ENCODE results near the gene HIF1A.
"Not testable (repeated sequence)": the region's sequence is repeated elsewhere in the genome, so short reads cannot be mapped to it uniquely, and the experiment has no call there.

The HIF1A gene

DNA sequence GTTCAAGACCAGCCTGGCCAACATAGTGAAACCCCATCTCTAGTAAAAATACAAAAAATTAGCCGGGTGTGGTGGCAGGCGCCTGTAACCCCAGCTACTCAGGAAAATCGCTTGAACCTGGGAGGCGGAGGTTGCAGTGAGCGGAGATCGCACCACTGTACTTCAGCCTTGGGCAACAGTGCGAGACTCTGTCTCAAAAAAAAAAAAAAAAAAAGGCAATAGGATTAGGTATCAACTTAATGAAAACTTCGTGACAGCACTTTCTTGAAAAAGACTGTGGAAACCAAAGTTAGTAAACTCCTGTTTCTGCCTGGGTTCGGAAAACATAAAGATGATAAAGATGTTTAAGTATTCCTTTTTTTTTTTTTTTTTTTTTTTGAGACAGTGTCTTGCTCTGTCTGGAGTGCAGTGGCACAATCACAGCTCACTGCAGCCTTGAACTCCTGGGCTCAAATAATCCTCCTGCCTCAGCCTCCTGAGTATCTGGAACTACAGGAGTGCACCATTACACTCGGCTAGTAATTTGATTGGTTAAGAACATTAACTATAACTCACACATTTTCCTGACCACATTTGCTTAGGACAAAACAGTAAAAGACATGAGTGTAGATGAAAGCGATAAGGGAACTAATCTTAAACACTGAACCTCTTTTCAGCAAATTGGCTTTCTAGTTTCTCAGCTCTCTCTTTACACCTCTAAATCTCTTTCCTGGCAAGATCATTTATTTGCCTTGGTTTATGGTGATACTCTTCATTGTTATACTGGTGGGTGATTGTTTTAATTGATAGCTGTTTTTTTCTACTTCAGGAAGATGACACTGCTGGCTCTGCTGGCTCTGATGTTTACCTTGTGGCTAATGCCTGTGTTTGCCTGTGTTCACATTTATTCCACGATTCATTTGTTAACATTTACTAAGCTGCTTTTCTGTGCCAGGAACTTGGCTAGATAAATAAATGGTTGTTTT, 15.8 kb downstream of the HIF1A start:
- peak; percentile 74 for DNase-seq

DNA sequence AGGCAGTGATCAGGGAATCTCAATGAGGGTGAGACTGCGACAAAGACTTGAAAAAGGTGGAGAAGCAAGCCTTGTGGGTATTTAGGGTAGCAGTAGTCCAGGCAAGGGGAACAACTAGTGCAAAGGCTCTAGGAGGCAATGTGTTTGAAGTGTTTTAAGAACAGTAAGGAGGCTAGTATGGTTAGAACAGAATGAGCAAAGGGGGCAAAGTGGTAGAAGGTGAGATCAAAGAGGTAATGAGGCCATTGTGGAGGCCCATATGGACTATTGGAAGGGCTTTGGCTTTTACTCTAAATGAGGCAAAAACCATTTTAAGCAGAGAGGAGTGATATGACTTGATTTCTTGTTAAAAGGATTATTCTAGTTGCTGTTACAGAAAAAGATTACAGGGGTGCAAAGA, 16.8 kb downstream of the HIF1A start:
- peak; percentile 26 for DNase-seq

DNA sequence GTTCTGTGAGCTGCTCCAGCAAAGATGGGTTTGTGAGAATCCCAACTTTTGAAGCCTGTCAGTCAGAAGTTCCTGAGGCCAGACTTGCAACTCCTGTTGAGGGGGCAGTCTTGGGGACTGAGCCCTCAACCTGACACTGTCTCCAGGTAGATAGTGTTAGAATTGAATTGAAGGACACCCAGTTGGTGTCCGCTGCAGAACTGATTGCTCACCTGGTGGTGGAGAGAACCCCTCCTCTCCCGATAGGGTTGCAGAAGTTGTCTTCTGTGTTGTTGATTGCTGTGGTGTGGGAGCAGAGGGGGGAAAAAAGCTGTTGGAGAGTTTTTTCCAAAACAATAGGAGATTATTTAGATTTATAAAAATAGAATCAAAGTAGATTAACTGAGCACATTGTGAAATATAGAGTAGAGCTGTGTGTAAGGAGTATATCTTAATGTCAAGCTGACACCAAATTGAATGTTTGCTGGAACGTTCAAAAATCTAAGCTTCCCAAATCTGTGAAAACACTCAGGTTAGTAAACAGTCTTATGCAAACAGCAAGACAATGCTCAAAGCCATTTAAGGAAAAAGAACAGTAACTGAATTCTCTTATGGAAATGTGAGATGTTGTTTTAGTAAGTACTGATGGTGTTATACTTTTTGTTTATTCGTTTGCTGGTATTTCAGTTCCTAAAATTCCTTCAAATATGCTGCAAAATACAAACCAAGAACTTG, 18.6 kb downstream of the HIF1A start:
- no peak for DNase-seq

DNA sequence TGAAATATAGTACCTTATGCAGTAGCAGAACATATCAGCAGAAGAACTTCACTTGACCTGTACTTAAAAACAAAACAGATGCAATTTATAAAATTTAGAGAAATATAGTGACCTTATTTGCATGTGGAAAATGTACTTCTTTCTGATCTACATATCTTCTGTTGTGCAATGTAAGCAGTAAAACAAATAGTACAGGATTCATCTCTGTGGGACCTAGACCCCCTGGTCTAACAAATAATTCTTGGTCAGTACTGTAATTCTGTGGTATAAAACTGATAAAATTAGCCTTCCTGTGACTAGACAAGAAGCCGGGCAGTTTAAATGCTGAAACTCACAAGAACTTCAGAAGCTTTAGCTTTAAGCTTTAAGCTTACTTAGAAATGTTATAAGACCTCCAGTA, 21.6 kb downstream of the HIF1A start:
- no peak for DNase-seq

DNA sequence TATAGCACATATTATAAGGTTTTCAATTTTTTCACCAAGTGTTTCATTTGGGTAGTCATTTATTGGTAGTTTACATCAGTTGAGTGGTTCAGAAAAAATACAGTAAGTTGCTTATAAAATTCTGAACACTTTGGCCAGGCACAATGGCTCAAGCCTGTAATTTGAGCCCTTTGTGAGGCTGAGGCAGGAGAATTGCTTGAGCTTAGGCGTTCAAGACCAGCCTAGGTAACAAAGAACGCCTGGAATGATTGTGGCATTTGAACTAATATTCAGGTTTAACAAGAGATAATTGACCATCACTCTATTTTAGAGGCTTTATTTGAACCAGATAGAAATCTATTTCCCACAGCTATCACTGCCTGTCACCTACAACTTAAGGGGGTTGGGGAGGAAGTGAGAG, 22.7 kb downstream of the HIF1A start:
- peak; percentile 14 for DNase-seq

DNA sequence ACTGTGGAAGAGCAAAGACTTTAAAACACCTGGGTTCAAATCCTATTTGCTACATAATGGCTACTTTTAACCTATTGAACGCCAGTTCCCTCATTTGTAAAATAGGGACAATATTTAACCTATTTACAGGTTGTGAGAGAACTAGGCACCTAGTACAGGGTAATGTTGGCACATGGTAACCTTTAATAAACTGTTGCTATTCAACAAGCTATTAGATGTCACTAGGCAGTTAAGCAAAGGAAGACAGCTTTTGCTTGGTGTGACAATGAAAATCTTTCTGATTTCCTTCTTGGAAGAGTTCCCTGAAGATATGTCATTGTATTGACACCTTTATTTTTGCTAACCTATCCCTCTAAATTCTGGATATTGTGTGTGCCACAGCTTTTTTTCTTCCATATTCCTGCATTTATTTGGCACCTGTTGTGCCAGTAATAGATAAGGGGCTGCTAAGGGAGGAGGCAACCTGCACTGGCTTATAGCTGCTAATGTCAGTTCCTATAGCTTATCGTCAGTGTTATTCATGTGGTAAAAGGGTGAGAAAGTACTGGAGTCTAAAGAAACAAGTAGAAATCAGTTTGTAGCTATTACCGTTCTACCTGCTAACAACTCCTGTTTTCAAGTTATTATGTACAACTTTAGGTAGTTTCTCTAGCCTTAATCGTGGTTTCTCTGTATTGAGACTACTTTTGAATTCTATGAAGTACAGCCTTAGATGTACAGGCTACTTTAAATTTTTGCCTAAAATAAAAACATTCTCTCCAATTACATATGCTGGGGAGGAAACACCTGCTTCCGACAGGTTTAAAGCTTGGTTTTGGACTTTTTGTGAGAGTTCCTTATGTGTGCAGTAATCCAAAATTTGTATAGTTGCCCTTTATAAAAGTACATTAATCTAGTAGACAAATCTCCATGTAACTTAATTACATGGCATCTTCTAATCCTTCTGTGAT, 24.3 kb downstream of the HIF1A start:
- no peak for DNase-seq

DNA sequence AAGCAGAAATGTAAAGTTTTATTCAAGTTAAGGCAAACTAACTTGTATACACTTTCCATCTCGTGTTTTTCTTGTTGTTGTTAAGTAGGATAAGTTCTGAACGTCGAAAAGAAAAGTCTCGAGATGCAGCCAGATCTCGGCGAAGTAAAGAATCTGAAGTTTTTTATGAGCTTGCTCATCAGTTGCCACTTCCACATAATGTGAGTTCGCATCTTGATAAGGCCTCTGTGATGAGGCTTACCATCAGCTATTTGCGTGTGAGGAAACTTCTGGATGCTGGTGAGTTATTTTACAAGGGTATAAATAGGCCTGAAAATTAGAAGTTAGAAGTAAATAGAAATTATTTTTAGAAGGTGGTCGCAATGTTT, 25.0 kb downstream of the HIF1A start:
- no peak for DNase-seq

DNA sequence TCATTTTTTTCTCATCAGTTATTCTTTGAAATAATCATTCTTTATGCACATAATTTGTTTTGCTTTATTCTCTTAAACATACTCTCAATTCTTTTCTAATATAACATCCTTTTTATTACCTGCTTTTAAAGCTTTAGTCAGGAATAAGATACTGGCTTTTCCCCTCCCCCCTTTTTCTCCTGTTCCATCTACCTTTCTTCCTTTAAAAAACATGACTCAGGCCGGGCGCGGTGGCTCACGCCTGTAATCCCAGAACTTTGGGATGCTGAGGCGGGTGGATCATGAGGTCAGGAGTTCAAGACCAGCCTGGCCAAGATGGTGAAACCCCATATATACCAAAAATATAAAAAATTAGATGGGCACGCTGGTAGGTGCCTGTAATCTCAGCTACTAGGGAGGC, 25.4 kb downstream of the HIF1A start:
- no peak for DNase-seq

DNA sequence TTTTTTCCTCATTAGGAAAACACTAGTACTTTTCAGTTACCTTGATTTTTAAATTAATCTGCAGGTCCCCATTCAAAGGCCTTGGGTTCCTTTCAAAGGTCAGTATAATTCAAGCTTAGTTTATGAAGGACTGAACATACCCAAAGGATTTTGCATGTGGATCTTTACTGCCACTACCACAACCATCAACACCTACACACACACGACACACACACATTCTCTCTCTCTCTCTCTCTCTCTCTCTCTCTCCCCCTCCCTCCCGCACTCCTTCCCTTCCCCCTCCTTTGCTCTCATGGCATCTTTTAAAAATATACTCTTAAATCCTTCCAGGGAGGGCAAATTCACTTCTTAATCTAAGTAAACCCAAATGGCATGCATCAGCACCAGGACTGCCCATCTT, 28.8 kb downstream of the HIF1A start:
- no peak for DNase-seq

DNA sequence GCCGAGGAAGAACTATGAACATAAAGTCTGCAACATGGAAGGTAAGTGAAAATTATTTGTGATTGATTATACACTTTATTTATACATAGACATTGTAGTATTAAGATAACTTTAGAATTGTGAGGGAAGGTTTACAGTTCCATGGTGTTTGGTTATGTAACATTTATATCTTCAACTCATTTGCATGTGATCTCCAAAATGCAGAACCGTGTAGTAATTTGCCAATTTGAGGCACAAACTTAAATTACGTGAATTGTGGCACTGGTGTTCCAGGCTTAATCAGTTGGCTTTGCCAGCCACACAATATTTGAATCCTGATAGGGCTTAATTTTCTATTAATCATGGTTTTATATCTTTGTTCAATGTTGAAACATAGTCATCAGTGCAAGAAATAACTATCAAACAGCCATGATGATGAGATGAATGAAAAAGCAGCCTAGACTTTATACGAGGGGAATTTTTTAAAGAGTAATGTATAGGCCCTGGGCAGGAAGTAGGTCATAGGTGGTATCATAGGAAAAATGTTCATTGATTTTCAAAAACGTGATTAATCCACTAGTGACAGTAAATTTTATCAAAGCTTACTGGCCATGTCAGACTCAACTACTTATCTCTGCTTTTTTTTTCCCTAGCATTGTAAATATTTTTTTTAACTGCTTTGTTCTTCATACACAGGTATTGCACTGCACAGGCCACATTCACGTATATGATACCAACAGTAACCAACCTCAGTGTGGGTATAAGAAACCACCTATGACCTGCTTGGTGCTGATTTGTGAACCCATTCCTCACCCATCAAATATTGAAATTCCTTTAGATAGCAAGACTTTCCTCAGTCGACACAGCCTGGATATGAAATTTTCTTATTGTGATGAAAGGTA, 31.7 kb downstream of the HIF1A start:
- no peak for DNase-seq

DNA sequence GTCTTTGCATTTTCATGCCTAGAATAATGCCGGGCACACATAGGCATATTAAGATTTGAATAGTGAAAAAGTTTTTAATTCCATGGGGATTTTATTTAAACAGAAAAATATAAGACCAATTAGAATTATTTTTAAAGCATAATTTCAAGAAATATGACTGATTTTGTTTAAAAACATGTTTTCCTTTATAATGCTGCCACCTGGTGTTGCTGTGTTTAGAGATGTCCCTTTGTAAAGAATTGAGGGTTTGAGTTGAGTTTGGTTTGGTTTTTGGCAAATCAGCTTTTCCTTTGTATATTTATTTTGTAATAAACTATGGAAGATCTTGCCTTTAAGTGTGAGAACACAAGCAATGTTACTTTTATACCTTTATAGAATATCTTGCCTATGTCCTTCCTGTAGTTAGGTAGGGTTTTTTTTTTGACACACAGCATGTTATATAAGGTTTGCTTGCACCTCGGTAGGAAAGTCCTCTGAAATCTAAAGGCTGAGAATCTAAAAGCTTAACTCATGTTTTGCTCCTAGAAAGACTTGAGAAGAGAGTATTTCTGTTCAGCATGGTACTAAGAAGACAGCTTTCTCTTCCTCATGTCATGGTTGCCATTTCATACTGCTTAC, 35.6 kb downstream of the HIF1A start:
- DNase-seq = peak; percentile 25

DNA sequence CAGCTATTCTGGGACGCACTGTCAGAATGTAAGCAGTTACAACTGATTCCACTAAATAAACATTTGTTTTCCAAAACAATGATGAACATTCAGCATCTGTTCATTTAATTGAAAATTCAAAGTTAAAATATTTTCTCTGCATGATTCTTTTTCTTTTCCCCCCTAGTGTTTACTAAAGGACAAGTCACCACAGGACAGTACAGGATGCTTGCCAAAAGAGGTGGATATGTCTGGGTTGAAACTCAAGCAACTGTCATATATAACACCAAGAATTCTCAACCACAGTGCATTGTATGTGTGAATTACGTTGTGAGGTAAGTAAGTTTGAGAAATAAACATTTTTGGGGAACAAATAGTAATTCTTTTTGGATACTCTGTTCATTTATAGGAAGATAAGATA, 38.7 kb downstream of the HIF1A start:
- DNase-seq = peak; percentile 43

DNA sequence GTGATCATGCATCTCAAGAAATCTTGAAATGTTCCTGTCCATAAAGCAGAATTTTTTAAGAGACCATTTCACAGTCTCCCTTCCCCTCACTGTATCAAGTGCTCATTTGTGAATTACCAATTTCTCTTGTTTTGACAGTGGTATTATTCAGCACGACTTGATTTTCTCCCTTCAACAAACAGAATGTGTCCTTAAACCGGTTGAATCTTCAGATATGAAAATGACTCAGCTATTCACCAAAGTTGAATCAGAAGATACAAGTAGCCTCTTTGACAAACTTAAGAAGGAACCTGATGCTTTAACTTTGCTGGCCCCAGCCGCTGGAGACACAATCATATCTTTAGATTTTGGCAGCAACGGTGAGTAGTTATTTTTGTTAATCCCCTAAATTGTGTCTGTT, 41.4 kb downstream of the HIF1A start:
- DNase-seq = no peak

DNA sequence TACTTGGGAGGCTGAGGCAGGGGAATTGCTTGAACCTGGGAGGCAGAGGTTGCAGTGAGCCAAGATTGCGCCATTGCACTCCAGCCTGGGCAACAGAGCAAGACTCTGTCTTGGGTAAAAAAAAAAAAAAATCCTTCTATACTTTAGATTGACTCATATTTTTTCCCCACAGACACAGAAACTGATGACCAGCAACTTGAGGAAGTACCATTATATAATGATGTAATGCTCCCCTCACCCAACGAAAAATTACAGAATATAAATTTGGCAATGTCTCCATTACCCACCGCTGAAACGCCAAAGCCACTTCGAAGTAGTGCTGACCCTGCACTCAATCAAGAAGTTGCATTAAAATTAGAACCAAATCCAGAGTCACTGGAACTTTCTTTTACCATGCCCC, 42.6 kb downstream of the HIF1A start:
- DNase-seq = no peak

DNA sequence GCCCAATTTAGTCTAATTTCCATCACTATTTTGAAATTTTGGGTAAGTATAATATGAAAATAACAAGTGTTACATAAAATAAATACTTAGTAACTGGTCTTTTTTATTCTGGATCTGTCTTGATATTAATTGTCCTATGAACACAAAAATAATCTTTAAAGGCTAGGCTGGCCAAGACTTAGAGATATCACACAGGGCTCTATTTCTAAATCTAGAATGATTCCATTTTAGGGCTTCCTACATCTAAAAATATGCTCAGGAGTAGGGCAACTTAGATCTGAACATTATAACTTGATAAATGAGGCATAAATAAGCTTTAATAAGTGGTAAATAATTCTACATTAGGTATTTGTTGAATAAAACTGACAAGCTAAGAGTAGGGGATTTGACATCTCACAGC, 43.8 kb downstream of the HIF1A start:
- no peak for DNase-seq

DNA sequence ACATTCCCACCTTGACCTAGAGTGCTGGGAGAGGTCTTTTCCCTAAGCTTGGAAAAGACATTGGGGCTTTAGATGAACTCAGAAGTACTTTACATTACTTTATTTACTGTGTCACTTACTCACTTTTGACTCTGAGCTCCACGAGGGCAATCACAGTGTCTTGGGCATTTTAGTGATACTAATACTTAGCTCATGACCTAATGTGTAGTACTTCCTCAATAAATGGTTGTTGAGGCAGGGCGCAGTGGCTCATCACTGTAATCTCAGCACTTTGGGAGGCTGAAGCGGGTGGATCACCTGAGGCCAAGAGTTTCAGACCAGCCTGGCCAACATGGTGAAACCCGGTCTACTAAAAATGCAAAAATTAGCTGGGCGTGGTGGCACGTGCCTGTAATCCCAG, 47.1 kb downstream of the HIF1A start:
- DNase-seq = no peak

DNA sequence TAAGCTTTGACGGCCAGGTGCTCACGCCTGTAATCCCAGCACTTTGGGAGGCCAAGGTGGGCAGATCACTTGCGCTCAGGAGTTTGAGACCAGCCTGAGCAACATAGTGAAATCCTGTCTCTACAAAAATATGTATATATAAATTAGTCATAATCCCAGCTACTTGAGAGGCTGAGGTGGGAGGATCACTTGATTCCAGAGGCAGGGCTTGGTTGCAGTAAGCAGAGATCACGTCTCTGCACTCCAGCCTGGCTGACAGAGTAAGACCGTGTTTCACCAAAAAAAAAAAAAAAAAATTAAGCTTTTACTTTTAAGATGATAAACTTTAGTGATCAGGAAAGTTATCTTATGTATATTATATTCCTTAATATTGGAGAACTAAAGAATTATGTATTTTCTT, 48.9 kb downstream of the HIF1A start:
- DNase-seq = no peak

DNA sequence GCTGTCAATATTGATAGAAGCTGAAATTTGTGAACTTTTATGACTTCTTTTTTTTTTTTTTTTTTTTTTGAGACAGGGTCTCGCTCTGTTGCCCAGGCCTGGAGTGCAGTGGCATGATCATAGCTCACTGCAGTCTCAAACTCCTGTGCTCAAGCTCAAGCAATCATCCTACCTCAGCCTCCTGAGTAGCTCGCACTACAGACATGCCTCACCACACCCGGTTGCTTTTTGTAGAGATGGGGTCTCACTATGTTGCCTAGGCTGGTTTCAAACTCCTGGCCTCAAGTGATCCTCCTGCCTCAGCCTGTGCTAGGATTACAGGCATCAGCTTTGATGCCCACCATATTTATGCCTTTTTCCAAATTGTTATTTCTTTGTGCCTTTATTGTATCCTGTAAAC, 51.0 kb downstream of the HIF1A start:
- not testable (repeated sequence) for DNase-seq

DNA sequence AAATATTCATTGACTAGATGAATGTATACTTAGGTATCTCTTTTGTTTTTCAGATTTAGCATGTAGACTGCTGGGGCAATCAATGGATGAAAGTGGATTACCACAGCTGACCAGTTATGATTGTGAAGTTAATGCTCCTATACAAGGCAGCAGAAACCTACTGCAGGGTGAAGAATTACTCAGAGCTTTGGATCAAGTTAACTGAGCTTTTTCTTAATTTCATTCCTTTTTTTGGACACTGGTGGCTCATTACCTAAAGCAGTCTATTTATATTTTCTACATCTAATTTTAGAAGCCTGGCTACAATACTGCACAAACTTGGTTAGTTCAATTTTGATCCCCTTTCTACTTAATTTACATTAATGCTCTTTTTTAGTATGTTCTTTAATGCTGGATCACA, 51.6 kb downstream of the HIF1A start:
- DNase-seq = no peak

DNA sequence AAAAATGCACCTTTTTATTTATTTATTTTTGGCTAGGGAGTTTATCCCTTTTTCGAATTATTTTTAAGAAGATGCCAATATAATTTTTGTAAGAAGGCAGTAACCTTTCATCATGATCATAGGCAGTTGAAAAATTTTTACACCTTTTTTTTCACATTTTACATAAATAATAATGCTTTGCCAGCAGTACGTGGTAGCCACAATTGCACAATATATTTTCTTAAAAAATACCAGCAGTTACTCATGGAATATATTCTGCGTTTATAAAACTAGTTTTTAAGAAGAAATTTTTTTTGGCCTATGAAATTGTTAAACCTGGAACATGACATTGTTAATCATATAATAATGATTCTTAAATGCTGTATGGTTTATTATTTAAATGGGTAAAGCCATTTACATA, 52.0 kb downstream of the HIF1A start:
- no peak for DNase-seq

DNA sequence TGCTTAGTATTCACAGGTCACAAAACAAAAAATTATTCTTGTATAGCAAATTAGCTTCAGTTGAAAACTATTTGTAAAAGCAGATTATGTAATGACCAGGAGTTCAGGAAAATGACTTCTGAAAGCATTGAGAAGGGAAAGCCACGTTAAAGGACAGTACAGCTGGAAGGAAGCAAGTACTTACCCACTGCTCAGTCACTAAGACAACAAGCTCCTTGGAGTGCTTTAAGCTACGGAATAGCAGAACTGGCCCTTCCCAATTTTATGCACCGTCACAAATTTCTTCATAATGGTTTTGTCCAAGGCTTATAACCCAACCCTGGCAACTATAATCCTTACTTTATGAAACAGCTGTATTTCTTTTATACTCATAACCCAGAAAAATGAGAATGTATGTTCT, 54.0 kb downstream of the HIF1A start:
- DNase-seq = peak; percentile 54

DNA sequence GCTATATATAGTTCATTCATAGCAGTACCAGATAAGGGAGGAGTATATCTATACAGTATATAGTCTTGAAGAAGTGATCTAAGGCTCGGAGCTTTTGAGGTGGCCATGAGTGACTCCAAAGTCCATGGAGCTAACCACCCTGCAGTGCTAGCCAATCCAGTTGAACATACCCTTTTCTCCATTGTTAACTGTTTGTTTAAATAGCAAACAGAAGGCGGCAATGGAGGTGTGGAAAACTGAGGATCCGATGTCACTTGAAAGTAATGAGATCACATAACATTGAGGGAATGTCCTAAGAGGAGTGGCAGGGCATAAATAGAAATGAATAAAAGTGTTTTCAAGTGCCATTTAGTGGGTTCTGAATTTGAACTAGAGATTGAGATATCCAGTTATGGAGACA, 54.6 kb downstream of the HIF1A start:
- peak; percentile 90 for DNase-seq

All from NCI-H69 (cell line).